Fibroblast of upper back skin (primary cell): ENCODE results near the gene KCNJ14.

Experiments used
- DNase-seq: peaks from one replicate; pipeline ENCODE4 v3.0.0-alpha.2; 2013

Gene KCNJ14

GRCh38 chr19:48445606-48446481, 9.5 kb upstream of the KCNJ14 start, which contains the start of gene GRWD1:
GRWD1 (plus strand) TSS chr19:48445983; CDS start chr19:48446006, 23 bp downstream.
- peak; percentile 97 for DNase-seq

GRCh38 chr19:48446579-48446978, 8.8 kb upstream of the KCNJ14 start:
- DNase-seq, result no peak

- DNase-seq, result no peak
Observed at GRCh38 chr19:48448563-48448962, 6.8 kb upstream of the KCNJ14 start.

- no peak for DNase-seq
Observed at GRCh38 chr19:48450441-48450840, 4.9 kb upstream of the KCNJ14 start.

- no peak for DNase-seq
Observed at GRCh38 chr19:48450863-48451262, 4.5 kb upstream of the KCNJ14 start.

GRCh38 chr19:48451624-48452023, 3.8 kb upstream of the KCNJ14 start:
- no peak for DNase-seq

GRCh38 chr19:48452289-48453190, 2.8 kb upstream of the KCNJ14 start:
- DNase-seq, result no peak

GRCh38 chr19:48454150-48454730, 1.1 kb upstream of the KCNJ14 start:
- DNase-seq, result no peak

- DNase-seq, result no peak
Observed at GRCh38 chr19:48455908-48456562, 661 bp downstream of the KCNJ14 start.

GRCh38 chr19:48456864-48457263, 1.5 kb downstream of the KCNJ14 start:
- no peak for DNase-seq

GRCh38 chr19:48458016-48458415, 2.6 kb downstream of the KCNJ14 start:
- no peak for DNase-seq

- DNase-seq, result no peak
Observed at GRCh38 chr19:48461651-48461981, 6.2 kb downstream of the KCNJ14 start.

- DNase-seq, result no peak
Observed at GRCh38 chr19:48461982-48462655, 6.7 kb downstream of the KCNJ14 start.

GRCh38 chr19:48465215-48465614, 9.8 kb downstream of the KCNJ14 start:
- no peak for DNase-seq

- DNase-seq, result no peak
Observed at GRCh38 chr19:48466561-48467325, 11.4 kb downstream of the KCNJ14 start.

GRCh38 chr19:48468772-48469288, 13.5 kb downstream of the KCNJ14 start:
- peak; percentile 100 for DNase-seq

- peak; percentile 80 for DNase-seq
Observed at GRCh38 chr19:48469289-48469881, 14.0 kb downstream of the KCNJ14 start, which contains the start of gene CYTH2. CYTH2 (plus strand) TSS chr19:48469369; CDS start chr19:48469508, 139 bp downstream.

- DNase-seq, result no peak
Observed at GRCh38 chr19:48469934-48470680, 14.7 kb downstream of the KCNJ14 start.

GRCh38 chr19:48470856-48471255, 15.5 kb downstream of the KCNJ14 start:
- no peak for DNase-seq

- no peak for DNase-seq
Observed at GRCh38 chr19:48471836-48472235, 16.5 kb downstream of the KCNJ14 start.
